Stimulated activated naive B cell treated with anti-CD40 and anti-IgM and Interleukin-4, amounts not matched to agents 10 μg/mL and 1 μg/mL and 100 μg/mL, for 72 hours (primary cell): ENCODE measurements around the gene SDR39U1.

Experiments
- ATAC-seq, 2 donors: fragments of 150-1000 bp; cut with Tn5 transposase; replicated peaks; 2 replicates each; pipeline ENCODE4 v1.10.0; 2021; ENCODE audit warnings: moderate library complexity in 1 of 2
- DNase-seq: peaks from one replicate; pipeline ENCODE4 v3.0.0; 2021
- H3K27ac Mint-ChIP-seq: one replicate; pipeline ENCODE4 v1.8.0; 2022; ENCODE audit warnings: mild to moderate bottlenecking, mixed read lengths
- H3K27me3 Mint-ChIP-seq, 2 donors: one replicate each; pipeline ENCODE4 v1.8.0; 2022; ENCODE audit warnings: mixed read lengths in 2 of 2
- H3K36me3 Mint-ChIP-seq, 2 donors: one replicate each; pipeline ENCODE4 v1.8.0; 2022; ENCODE audit warnings: mixed read lengths in 2 of 2, mild to moderate bottlenecking in 1 of 2
- H3K4me1 Mint-ChIP-seq, 2 donors: one replicate each; pipeline ENCODE4 v1.8.0; 2022; ENCODE audit warnings: mixed read lengths in 2 of 2, mild to moderate bottlenecking in 1 of 2
- H3K4me3 Mint-ChIP-seq, 2 donors: one replicate each; pipeline ENCODE4 v1.8.0; 2022; ENCODE audit warnings: mild to moderate bottlenecking in 2 of 2, mixed read lengths in 2 of 2, moderate library complexity in 1 of 2
- H3K9me3 Mint-ChIP-seq, 2 donors: one replicate each; pipeline ENCODE4 v1.8.0; 2022; ENCODE audit warnings: mixed read lengths in 2 of 2, mild to moderate bottlenecking in 1 of 2

The SDR39U1 gene

GRCh38 chr14:24401810-24402702 lies 40.5 kb downstream of the SDR39U1 start:
- Mint-ChIP-seq H3K27ac (no peak overlapping the region), H3K4me3 (no peak overlapping the region), H3K27me3 (peaks cover 32 to 53% of the 10 kb centered on the region in 2 donors), H3K9me3 (no peaks in the 10 kb centered on the region), H3K4me1 (peaks cover 4 to 9% of the 10 kb centered on the region in 2 donors), H3K36me3 (no peaks in the 10 kb centered on the region)
- DNase-seq (no peak), ATAC-seq (no peak)

GRCh38 chr14:24399999-24400718 lies 42.4 kb downstream of the SDR39U1 start:
- Mint-ChIP-seq H3K4me1 (peaks cover 9% of the 10 kb centered on the region in 2 donors), H3K4me3 (peak overlapping the region; percentile 79 to 83), H3K27ac (no peak overlapping the region), H3K36me3 (no peaks in the 10 kb centered on the region), H3K27me3 (peaks cover 24 to 44% of the 10 kb centered on the region in 2 donors), H3K9me3 (no peaks in the 10 kb centered on the region)
- ATAC-seq (no peak), DNase-seq (no peak)

- DNase-seq: no peak
- H3K4me1 Mint-ChIP-seq: peaks cover 9% of the 10 kb centered on the region in 2 donors
- peaks cover 21 to 42% of the 10 kb centered on the region in 2 donors for H3K27me3 Mint-ChIP-seq
- peak overlapping the region; percentile 79 to 83 for H3K4me3 Mint-ChIP-seq
- no peaks in the 10 kb centered on the region for H3K9me3 Mint-ChIP-seq
- H3K36me3 Mint-ChIP-seq: no peaks in the 10 kb centered on the region
- H3K27ac Mint-ChIP-seq: peak overlapping the region; percentile 78
- peak; percentile 13 to 15 for ATAC-seq
Observed at GRCh38 chr14:24399447-24399822, 43.1 kb downstream of the SDR39U1 start.

GRCh38 chr14:24398653-24399446 lies 43.7 kb downstream of the SDR39U1 start, which contains the start of gene NYNRIN:
TSS of gene NYNRIN (plus strand) at chr14:24399003. CDS start at chr14:24399247, 244 bp downstream.
- ATAC-seq (peak; percentile 74 to 79), DNase-seq (no peak)
- Mint-ChIP-seq H3K27me3 (peaks cover 18 to 36% of the 10 kb centered on the region in 2 donors), H3K36me3 (no peaks in the 10 kb centered on the region), H3K4me1 (peaks cover 9% of the 10 kb centered on the region in 2 donors), H3K27ac (peak within 1 kb of the TSS; percentile 78), H3K9me3 (no peaks in the 10 kb centered on the region), H3K4me3 (peak within 1 kb of the TSS; percentile 79 to 83)

- Mint-ChIP-seq H3K27me3 (peaks cover 18 to 32% of the 10 kb centered on the region in 2 donors), H3K36me3 (no peaks in the 10 kb centered on the region), H3K4me1 (peaks cover 9% of the 10 kb centered on the region in 2 donors), H3K4me3 (no peak overlapping the region), H3K27ac (no peak overlapping the region), H3K9me3 (no peaks in the 10 kb centered on the region)
- DNase-seq (no peak), ATAC-seq (no peak)
Observed at GRCh38 chr14:24398293-24398652, 44.3 kb downstream of the SDR39U1 start.

- peaks cover 18 to 32% of the 10 kb centered on the region in 2 donors for H3K27me3 Mint-ChIP-seq
- H3K27ac Mint-ChIP-seq: no peak overlapping the region
- H3K4me3 Mint-ChIP-seq: no peak overlapping the region
- peaks cover 9% of the 10 kb centered on the region in 2 donors for H3K4me1 Mint-ChIP-seq
- H3K9me3 Mint-ChIP-seq: no peaks in the 10 kb centered on the region
- DNase-seq (no peak), ATAC-seq (no peak)
- no peaks in the 10 kb centered on the region for H3K36me3 Mint-ChIP-seq
Observed at GRCh38 chr14:24397639-24398292, 44.8 kb downstream of the SDR39U1 start.

- no peak for DNase-seq
- H3K4me1 Mint-ChIP-seq: peaks cover 9 to 10% of the 10 kb centered on the region in 2 donors
- no peaks in the 10 kb centered on the region for H3K36me3 Mint-ChIP-seq
- ATAC-seq: peak; percentile 59 to 70
- H3K27ac Mint-ChIP-seq: no peak overlapping the region
- H3K4me3 Mint-ChIP-seq: no peak overlapping the region
- peaks cover 21 to 30% of the 10 kb centered on the region in 2 donors for H3K27me3 Mint-ChIP-seq
- no peaks in the 10 kb centered on the region for H3K9me3 Mint-ChIP-seq
Observed at GRCh38 chr14:24395609-24396582, 46.7 kb downstream of the SDR39U1 start.

GRCh38 chr14:24394275-24394674 lies 48.3 kb downstream of the SDR39U1 start:
- DNase-seq (no peak), ATAC-seq (no peak)
- no peak overlapping the region for H3K27ac Mint-ChIP-seq
- no peaks in the 10 kb centered on the region for H3K36me3 Mint-ChIP-seq
- H3K9me3 Mint-ChIP-seq: no peaks in the 10 kb centered on the region
- peaks cover 3 to 6% of the 10 kb centered on the region in 2 donors for H3K4me1 Mint-ChIP-seq
- H3K27me3 Mint-ChIP-seq: peaks cover 10 to 17% of the 10 kb centered on the region in 2 donors
- no peak overlapping the region for H3K4me3 Mint-ChIP-seq

- H3K27ac Mint-ChIP-seq: no peak overlapping the region
- peaks cover 0 to 6% of the 10 kb centered on the region in 2 donors for H3K4me1 Mint-ChIP-seq
- DNase-seq: no peak
- H3K9me3 Mint-ChIP-seq: no peaks in the 10 kb centered on the region
- H3K27me3 Mint-ChIP-seq: peaks cover 10 to 15% of the 10 kb centered on the region in 2 donors
- no peak for ATAC-seq
- no peak overlapping the region for H3K4me3 Mint-ChIP-seq
- H3K36me3 Mint-ChIP-seq: no peaks in the 10 kb centered on the region
Observed at GRCh38 chr14:24392325-24393091, 50.1 kb downstream of the SDR39U1 start.

- no peak overlapping the region for H3K27ac Mint-ChIP-seq
- DNase-seq (no peak), ATAC-seq (no peak)
- no peaks in the 10 kb centered on the region for H3K9me3 Mint-ChIP-seq
- no peaks in the 10 kb centered on the region for H3K36me3 Mint-ChIP-seq
- peaks cover 10 to 24% of the 10 kb centered on the region in 2 donors for H3K27me3 Mint-ChIP-seq
- H3K4me1 Mint-ChIP-seq: peaks cover 0 to 6% of the 10 kb centered on the region in 2 donors
- no peak overlapping the region for H3K4me3 Mint-ChIP-seq
Observed at GRCh38 chr14:24390701-24391468, 51.7 kb downstream of the SDR39U1 start.
